Body of pancreas (tissue), 4 donors: ENCODE measurements around the gene C5orf47.

ENCODE experiments used
- POLR2A ChIP-seq, 3 donors: fragments of 450-650 bp; IDR thresholded peaks; one replicate each; pipeline ENCODE4 v1.6.1; 2016; ENCODE audit warnings: antibody characterized with exemption in 3 of 3, mild to moderate bottlenecking in 2 of 3
- TF ChIP-seq, protein P1 (sequence below), 7 experiments: fragments of 450-650 bp in 4 of 7; fragments of 200-600 bp in 3 of 7; sonication (generic) in 3 of 7; IDR thresholded peaks; one replicate each; pipeline ENCODE4 v1.5.1; 2016 to 2019; ENCODE audit warnings: antibody characterized with exemption in 7 of 7

DNA sequence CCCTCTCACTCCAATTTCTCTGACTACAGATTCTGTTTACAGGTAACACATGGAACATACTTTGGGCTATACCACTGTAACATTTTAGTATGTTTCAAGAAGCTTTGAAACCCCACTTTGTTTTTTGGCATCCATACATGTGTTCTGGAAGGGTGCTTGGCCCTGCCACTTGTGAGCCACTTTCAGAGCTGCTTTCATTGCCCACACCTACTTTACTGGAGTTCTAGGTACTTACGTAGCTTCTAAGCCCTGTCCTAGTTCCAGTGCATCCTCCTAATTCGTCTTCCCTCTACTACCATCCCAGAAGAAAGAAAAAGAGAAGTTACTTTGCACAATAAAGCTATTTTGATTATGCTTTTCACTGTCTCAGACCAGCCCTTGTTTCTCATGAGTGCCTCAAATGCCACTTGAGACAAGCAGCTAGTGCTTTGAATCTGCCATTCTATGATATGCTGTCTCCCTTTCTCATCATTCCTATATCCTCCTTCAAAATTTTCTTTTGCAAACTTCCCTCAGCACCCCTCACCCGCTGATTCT lies 26.5 kb upstream of the C5orf47 start:
- TF ChIP-seq, protein P1, sequence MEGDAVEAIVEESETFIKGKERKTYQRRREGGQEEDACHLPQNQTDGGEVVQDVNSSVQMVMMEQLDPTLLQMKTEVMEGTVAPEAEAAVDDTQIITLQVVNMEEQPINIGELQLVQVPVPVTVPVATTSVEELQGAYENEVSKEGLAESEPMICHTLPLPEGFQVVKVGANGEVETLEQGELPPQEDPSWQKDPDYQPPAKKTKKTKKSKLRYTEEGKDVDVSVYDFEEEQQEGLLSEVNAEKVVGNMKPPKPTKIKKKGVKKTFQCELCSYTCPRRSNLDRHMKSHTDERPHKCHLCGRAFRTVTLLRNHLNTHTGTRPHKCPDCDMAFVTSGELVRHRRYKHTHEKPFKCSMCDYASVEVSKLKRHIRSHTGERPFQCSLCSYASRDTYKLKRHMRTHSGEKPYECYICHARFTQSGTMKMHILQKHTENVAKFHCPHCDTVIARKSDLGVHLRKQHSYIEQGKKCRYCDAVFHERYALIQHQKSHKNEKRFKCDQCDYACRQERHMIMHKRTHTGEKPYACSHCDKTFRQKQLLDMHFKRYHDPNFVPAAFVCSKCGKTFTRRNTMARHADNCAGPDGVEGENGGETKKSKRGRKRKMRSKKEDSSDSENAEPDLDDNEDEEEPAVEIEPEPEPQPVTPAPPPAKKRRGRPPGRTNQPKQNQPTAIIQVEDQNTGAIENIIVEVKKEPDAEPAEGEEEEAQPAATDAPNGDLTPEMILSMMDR (IDR thresholded peaks at IDR 0.05): no peak
- no peak for TF ChIP-seq POLR2A (IDR thresholded peaks at IDR 0.05)
